Measurements from ENCODE around the gene PITPNC1.

The PITPNC1 gene

DNA sequence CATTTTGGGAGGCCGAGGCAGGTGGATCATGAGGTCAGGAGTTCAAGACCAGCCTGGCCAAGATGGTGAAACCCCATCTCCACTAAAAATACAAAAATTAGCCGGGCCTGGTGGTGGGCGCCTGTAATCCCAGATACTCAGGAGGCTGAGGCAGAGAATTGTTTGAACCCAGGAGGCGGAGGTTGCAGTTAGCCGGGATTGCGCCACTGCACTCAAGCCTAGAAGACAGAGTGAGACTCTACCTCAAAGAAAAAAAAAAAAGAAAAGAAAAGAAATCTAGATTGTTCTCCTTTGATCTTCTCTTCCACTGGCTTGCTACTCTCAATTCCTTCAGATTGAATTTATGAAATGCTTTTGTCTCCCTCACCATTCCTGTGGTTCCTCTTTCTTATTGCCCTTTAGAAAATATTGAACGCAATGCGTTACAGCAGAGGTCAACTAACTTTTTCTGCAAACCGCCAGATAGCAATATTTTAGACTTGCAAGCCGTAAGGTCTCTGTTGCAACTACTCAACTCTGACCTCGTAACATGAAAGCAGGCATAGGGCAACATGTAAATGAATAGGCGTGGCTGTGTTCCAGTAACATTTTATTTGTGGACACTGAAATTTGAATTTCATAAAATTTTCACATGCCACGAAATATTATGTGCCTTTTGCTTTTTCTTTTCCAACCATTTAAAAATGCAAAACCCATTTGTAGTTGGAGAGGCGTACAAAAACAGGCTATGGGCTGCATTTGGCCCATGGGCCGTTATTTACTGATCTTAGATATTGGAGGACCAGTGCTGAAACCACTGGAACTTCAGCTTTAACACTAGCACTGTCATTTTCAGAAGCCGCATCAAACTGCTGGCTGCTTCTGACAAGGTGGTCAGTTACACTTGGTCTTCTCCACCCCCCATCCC, 24.8 kb downstream of the PITPNC1 start:
- TF ChIP-seq, protein P1, sequence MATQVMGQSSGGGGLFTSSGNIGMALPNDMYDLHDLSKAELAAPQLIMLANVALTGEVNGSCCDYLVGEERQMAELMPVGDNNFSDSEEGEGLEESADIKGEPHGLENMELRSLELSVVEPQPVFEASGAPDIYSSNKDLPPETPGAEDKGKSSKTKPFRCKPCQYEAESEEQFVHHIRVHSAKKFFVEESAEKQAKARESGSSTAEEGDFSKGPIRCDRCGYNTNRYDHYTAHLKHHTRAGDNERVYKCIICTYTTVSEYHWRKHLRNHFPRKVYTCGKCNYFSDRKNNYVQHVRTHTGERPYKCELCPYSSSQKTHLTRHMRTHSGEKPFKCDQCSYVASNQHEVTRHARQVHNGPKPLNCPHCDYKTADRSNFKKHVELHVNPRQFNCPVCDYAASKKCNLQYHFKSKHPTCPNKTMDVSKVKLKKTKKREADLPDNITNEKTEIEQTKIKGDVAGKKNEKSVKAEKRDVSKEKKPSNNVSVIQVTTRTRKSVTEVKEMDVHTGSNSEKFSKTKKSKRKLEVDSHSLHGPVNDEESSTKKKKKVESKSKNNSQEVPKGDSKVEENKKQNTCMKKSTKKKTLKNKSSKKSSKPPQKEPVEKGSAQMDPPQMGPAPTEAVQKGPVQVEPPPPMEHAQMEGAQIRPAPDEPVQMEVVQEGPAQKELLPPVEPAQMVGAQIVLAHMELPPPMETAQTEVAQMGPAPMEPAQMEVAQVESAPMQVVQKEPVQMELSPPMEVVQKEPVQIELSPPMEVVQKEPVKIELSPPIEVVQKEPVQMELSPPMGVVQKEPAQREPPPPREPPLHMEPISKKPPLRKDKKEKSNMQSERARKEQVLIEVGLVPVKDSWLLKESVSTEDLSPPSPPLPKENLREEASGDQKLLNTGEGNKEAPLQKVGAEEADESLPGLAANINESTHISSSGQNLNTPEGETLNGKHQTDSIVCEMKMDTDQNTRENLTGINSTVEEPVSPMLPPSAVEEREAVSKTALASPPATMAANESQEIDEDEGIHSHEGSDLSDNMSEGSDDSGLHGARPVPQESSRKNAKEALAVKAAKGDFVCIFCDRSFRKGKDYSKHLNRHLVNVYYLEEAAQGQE (IDR thresholded peaks at IDR 0.05; ENCODE audit: insufficient read depth in 1 of 2, low read depth in 2 of 2, low read length in 2 of 2) = no peak
- no peak for TF ChIP-seq POLR2AphosphoS5 (IDR thresholded peaks at IDR 0.05; ENCODE audit: low read depth, low read length)
- no peak for TF ChIP-seq SIN3A (IDR thresholded peaks at IDR 0.05; ENCODE audit: borderline replicate concordance, insufficient read depth, low read length)
- no peak for TF ChIP-seq FOXP2 (optimal IDR thresholded peaks at IDR 0.05; ENCODE audit: borderline replicate concordance, extremely low read depth, extremely low read length, insufficient read depth)
- no peak for TF ChIP-seq TAF1 (IDR thresholded peaks at IDR 0.05; ENCODE audit: borderline replicate concordance, insufficient read depth, low read length)

- TF ChIP-seq, protein P1 (IDR thresholded peaks at IDR 0.05; ENCODE audit: insufficient read depth in 1 of 2, low read depth in 2 of 2, low read length in 2 of 2) = no peak
- TF ChIP-seq FOXP2 (optimal IDR thresholded peaks at IDR 0.05; ENCODE audit: borderline replicate concordance, extremely low read depth, extremely low read length, insufficient read depth) (no peak), TAF1 (IDR thresholded peaks at IDR 0.05; ENCODE audit: borderline replicate concordance, insufficient read depth, low read length) (no peak), SIN3A (IDR thresholded peaks at IDR 0.05; ENCODE audit: borderline replicate concordance, insufficient read depth, low read length) (no peak), POLR2AphosphoS5 (IDR thresholded peaks at IDR 0.05; ENCODE audit: low read depth, low read length) (no peak)
These were observed 26.0 kb downstream of the PITPNC1 start for GRCh38 chr17:67403065-67403464.

- no peak for TF ChIP-seq SIN3A (IDR thresholded peaks at IDR 0.05; ENCODE audit: borderline replicate concordance, insufficient read depth, low read length)
- no peak for TF ChIP-seq TAF1 (IDR thresholded peaks at IDR 0.05; ENCODE audit: borderline replicate concordance, insufficient read depth, low read length)
- no peak for TF ChIP-seq POLR2AphosphoS5 (IDR thresholded peaks at IDR 0.05; ENCODE audit: low read depth, low read length)
- no peak for TF ChIP-seq FOXP2 (optimal IDR thresholded peaks at IDR 0.05; ENCODE audit: borderline replicate concordance, extremely low read depth, extremely low read length, insufficient read depth)
These were observed 26.4 kb downstream of the PITPNC1 start for GRCh38 chr17:67403483-67403882.

DNA sequence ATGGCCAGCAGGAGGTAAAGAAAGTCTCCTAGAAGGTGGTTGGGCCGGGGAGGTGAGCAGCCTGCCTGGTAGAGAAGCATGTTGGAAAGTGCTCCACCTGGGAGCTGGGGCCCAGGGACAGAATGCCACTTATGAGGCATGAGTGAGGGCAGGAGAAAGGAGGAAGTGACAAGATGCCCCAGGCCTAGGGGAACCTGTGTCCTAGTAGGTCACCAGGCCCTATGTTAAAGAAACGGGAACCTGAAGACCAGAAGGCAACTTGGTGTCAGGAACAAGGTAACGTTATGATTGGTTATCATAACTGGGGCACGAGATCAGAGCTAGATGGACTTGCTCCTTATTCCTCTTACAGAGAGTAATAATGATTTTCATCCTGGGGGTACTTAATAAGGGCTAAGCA, 34.3 kb downstream of the PITPNC1 start:
- no peak for TF ChIP-seq TAF1 (IDR thresholded peaks at IDR 0.05; ENCODE audit: borderline replicate concordance, insufficient read depth, low read length)
- TF ChIP-seq POLR2AphosphoS5 (IDR thresholded peaks at IDR 0.05; ENCODE audit: low read depth, low read length) = no peak
- no peak for TF ChIP-seq SIN3A (IDR thresholded peaks at IDR 0.05; ENCODE audit: borderline replicate concordance, insufficient read depth, low read length)
- TF ChIP-seq FOXP2 (optimal IDR thresholded peaks at IDR 0.05; ENCODE audit: borderline replicate concordance, extremely low read depth, extremely low read length, insufficient read depth) = no peak
- TF ChIP-seq, protein P1 (IDR thresholded peaks at IDR 0.05; ENCODE audit: insufficient read depth in 1 of 2, low read depth in 2 of 2, low read length in 2 of 2) = no peak

- TF ChIP-seq, protein P1 (IDR thresholded peaks at IDR 0.05; ENCODE audit: insufficient read depth in 1 of 2, low read depth in 2 of 2, low read length in 2 of 2) = no peak
- TF ChIP-seq TAF1 (IDR thresholded peaks at IDR 0.05; ENCODE audit: borderline replicate concordance, insufficient read depth, low read length) (no peak), SIN3A (IDR thresholded peaks at IDR 0.05; ENCODE audit: borderline replicate concordance, insufficient read depth, low read length) (no peak), FOXP2 (optimal IDR thresholded peaks at IDR 0.05; ENCODE audit: borderline replicate concordance, extremely low read depth, extremely low read length, insufficient read depth) (no peak), POLR2AphosphoS5 (IDR thresholded peaks at IDR 0.05; ENCODE audit: low read depth, low read length) (no peak)
These were observed 35.0 kb downstream of the PITPNC1 start for GRCh38 chr17:67412032-67412431.

All from PFSK-1 (cell line).